Astrocyte (in vitro differentiated cells and primary cell): Measurements from ENCODE around the gene INKA1. TPM values are rescaled to one million over a fixed set of nuclear protein-coding genes. Genes with fewer than 3 reads are reported as not detected.

ENCODE experiments used
- DNase-seq: peaks from one replicate; pipeline ENCODE4 v3.0.0-alpha.2; 2010; ENCODE audit warnings: low read depth
- FAIRE-seq: peaks from 2 replicates; lab custom pipeline; 2011; peaks lifted over from hg19 to GRCh38; lab: Jason Lieb, UNC
- H2AFZ ChIP-seq: 2 replicates; pipeline ENCODE4 v1.6.0; 2012; ENCODE audit warnings: low read depth, low read length, inconsistent platforms
- H3K27ac ChIP-seq: 2 replicates; pipeline ENCODE4 v1.5.1; 2011; ENCODE audit warnings: low read depth, low read length, inconsistent platforms
- H3K27me3 ChIP-seq: 2 replicates; pipeline ENCODE4 v1.6.0; 2011; ENCODE audit warnings: low read length, inconsistent platforms; ENCODE audit not compliant: insufficient read depth
- H3K36me3 ChIP-seq: 2 replicates; pipeline ENCODE4 v1.5.1; 2011; ENCODE audit warnings: low read length, inconsistent platforms; ENCODE audit not compliant: insufficient read depth
- H3K4me1 ChIP-seq: 2 replicates; pipeline ENCODE4 v1.5.1; 2011; ENCODE audit warnings: low read length, inconsistent platforms; ENCODE audit not compliant: insufficient read depth
- H3K4me2 ChIP-seq: 2 replicates; pipeline ENCODE4 v1.6.0; 2012; ENCODE audit warnings: low read length, inconsistent platforms
- H3K4me3 ChIP-seq: 2 replicates; pipeline ENCODE4 v1.5.1; 2011; ENCODE audit warnings: low read depth, mild to moderate bottlenecking, low read length, inconsistent platforms; ENCODE audit not compliant: insufficient read depth
- H3K79me2 ChIP-seq: 2 replicates; pipeline ENCODE4 v1.6.0; 2012; ENCODE audit warnings: mild to moderate bottlenecking, low read length, inconsistent platforms; ENCODE audit not compliant: insufficient read depth
- H3K9ac ChIP-seq: 2 replicates; pipeline ENCODE4 v1.6.0; 2012; ENCODE audit warnings: mild to moderate bottlenecking, low read length, inconsistent platforms
- H3K9me3 ChIP-seq: 2 replicates; pipeline ENCODE4 v1.5.1; 2012; ENCODE audit warnings: low read depth, mild to moderate bottlenecking, low read length, inconsistent platforms; ENCODE audit not compliant: insufficient read depth
- H4K20me1 ChIP-seq: 2 replicates; pipeline ENCODE4 v1.6.0; 2012; ENCODE audit warnings: low read length, inconsistent platforms; ENCODE audit not compliant: insufficient read depth
- H3K27ac Mint-ChIP-seq: one replicate; pipeline ENCODE4 v1.8.0; 2021; ENCODE audit warnings: mild to moderate bottlenecking, mixed read lengths; ENCODE audit not compliant: unreplicated experiment
- H3K27me3 Mint-ChIP-seq: one replicate; pipeline ENCODE4 v1.8.0; 2021; ENCODE audit warnings: low read depth, mixed read lengths; ENCODE audit not compliant: unreplicated experiment
- H3K36me3 Mint-ChIP-seq: one replicate; pipeline ENCODE4 v1.8.0; 2021; ENCODE audit warnings: low read depth, mixed read lengths; ENCODE audit not compliant: unreplicated experiment
- H3K4me1 Mint-ChIP-seq: one replicate; pipeline ENCODE4 v1.8.0; 2021; ENCODE audit warnings: low read depth, mixed read lengths; ENCODE audit not compliant: unreplicated experiment
- H3K4me3 Mint-ChIP-seq: one replicate; pipeline ENCODE4 v1.8.0; 2021; ENCODE audit warnings: mild to moderate bottlenecking, moderate library complexity, mixed read lengths; ENCODE audit not compliant: unreplicated experiment
- H3K9me3 Mint-ChIP-seq: one replicate; pipeline ENCODE4 v1.8.0; 2021; ENCODE audit warnings: mild to moderate bottlenecking, mixed read lengths; ENCODE audit not compliant: unreplicated experiment
- EZH2 ChIP-seq: IDR thresholded peaks from 2 replicates; pipeline ENCODE4 v1.6.1; 2012; ENCODE audit warnings: mild to moderate bottlenecking, low read length, inconsistent platforms; ENCODE audit not compliant: insufficient read depth
- total RNA-seq: library from RNA; stranded (reverse); gene quantifications from 2 replicates; pipeline ENCODE4 v1.2.1, GENCODE V29; 2021
- TF ChIP-seq, protein P1 (sequence below): IDR thresholded peaks from 2 replicates; pipeline ENCODE4 v1.5.1; 2011; ENCODE audit warnings: low read depth, mild to moderate bottlenecking, inconsistent platforms, low read length, moderate library complexity; ENCODE audit not compliant: insufficient read depth

Gene INKA1
- total RNA-seq, 1 donor from 2014 or later = 2.7 TPM

DNA sequence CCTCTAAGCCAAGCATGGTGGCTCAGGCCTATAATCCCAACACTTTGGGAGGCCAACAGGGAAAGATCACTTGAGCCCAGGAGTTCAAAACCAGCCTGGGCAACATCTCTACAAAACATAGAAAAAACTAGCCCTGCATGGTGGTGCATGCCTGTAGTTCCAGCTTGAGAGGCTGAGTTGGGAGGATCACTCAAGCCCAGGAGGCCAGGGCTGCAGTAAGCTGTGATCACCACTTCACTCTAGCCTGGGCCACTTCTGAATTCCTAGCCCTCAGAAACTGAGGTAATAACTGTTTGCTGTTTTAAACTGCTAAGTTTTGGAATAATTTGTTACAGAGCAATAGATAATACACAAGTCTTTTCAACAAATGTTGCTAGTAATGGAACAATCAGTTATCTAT lies 33.1 kb upstream of the INKA1 start:
- no peak for TF ChIP-seq EZH2
- TF ChIP-seq, protein P1, sequence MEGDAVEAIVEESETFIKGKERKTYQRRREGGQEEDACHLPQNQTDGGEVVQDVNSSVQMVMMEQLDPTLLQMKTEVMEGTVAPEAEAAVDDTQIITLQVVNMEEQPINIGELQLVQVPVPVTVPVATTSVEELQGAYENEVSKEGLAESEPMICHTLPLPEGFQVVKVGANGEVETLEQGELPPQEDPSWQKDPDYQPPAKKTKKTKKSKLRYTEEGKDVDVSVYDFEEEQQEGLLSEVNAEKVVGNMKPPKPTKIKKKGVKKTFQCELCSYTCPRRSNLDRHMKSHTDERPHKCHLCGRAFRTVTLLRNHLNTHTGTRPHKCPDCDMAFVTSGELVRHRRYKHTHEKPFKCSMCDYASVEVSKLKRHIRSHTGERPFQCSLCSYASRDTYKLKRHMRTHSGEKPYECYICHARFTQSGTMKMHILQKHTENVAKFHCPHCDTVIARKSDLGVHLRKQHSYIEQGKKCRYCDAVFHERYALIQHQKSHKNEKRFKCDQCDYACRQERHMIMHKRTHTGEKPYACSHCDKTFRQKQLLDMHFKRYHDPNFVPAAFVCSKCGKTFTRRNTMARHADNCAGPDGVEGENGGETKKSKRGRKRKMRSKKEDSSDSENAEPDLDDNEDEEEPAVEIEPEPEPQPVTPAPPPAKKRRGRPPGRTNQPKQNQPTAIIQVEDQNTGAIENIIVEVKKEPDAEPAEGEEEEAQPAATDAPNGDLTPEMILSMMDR = no peak
- Histone ChIP-seq H3K4me1 (no peaks in the 10 kb centered on the region), H3K27ac (no peak overlapping the region), H3K79me2 (peaks cover 89% of the 10 kb centered on the region), H4K20me1 (peaks cover 59% of the 10 kb centered on the region), H3K9ac (no peak overlapping the region), H3K4me2 (no peak overlapping the region), H3K9me3 (no peaks in the 10 kb centered on the region), H2AFZ (no peak overlapping the region), H3K27me3 (no peaks in the 10 kb centered on the region), H3K36me3 (no peaks in the 10 kb centered on the region), H3K4me3 (no peak overlapping the region)
- H3K36me3 Mint-ChIP-seq = peaks cover 2% of the 10 kb centered on the region
- H3K4me3 Mint-ChIP-seq = no peak overlapping the region
- FAIRE-seq = no peak
- no peaks in the 10 kb centered on the region for H3K27me3 Mint-ChIP-seq
- H3K9me3 Mint-ChIP-seq = no peaks in the 10 kb centered on the region
- peaks cover 4% of the 10 kb centered on the region for H3K4me1 Mint-ChIP-seq
- no peak for DNase-seq
- no peak overlapping the region for H3K27ac Mint-ChIP-seq

DNA sequence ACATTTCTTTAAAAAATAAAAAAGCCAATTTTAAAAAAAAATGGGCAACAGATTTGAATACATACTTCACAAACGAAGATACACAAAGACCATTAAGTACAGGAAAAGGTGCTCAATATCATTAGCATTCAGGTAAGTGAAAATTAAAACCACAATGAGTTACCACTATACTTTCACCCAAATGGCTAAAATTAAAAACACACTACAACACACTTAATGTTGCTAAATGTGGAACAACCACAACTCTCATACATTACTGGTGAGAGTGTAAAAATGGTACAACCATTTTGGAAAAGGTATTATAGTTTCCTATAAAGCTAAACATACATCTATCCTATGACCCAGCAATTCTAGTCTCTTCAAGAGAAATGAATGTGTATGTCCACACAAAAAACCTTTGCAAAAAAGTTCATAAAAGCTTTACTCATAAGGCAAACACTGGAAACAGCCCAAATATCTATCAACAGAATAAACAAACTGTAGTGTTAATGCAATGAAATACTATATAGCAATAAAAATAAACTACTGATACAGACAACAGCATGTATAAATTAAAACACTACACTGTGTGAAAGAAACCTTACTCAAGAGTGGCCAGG lies 31.6 kb upstream of the INKA1 start:
- Mint-ChIP-seq H3K27ac (no peak overlapping the region), H3K4me1 (peaks cover 4% of the 10 kb centered on the region), H3K4me3 (no peak overlapping the region), H3K36me3 (no peaks in the 10 kb centered on the region), H3K9me3 (no peaks in the 10 kb centered on the region), H3K27me3 (no peaks in the 10 kb centered on the region)
- FAIRE-seq = no peak
- Histone ChIP-seq H3K4me3 (no peak overlapping the region), H3K9ac (no peak overlapping the region), H3K4me2 (no peak overlapping the region), H3K79me2 (peaks cover 91% of the 10 kb centered on the region), H3K27ac (no peak overlapping the region), H4K20me1 (peaks cover 70% of the 10 kb centered on the region), H3K9me3 (no peaks in the 10 kb centered on the region), H2AFZ (no peak overlapping the region), H3K4me1 (no peaks in the 10 kb centered on the region), H3K36me3 (no peaks in the 10 kb centered on the region), H3K27me3 (no peaks in the 10 kb centered on the region)
- DNase-seq = no peak
- TF ChIP-seq, protein P1 = no peak
- no peak for TF ChIP-seq EZH2

DNA sequence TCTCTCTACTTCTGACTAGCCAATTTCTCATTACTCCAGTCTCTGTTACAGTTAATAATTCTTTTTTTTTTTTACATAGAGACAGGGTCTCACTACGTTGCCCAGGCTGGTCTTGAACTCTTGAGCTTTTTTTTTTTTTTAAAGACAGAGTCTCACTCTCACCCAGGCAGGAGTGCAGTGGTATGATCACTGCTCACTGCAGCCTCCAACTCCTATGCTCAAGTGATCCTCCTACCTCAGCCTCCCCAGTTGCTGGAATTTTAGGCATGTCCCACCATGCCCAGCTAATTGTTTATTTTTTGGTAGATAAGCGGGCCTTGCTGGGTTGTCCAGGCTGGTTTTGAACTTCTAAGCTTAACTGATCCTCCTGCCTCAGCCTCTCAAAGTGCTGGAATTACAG lies 30.4 kb upstream of the INKA1 start:
- H3K27ac Mint-ChIP-seq = no peak overlapping the region
- FAIRE-seq (no peak), DNase-seq (no peak)
- TF ChIP-seq, protein P1 = no peak
- TF ChIP-seq EZH2 = no peak
- H3K27me3 Mint-ChIP-seq = no peaks in the 10 kb centered on the region
- H4K20me1 ChIP-seq = peaks cover 70% of the 10 kb centered on the region
- no peaks in the 10 kb centered on the region for H3K27me3 ChIP-seq
- peaks cover 4% of the 10 kb centered on the region for H3K4me1 Mint-ChIP-seq
- no peak overlapping the region for H2AFZ ChIP-seq
- peaks cover 4% of the 10 kb centered on the region for H3K36me3 Mint-ChIP-seq
- no peak overlapping the region for H3K4me2 ChIP-seq
- H3K36me3 ChIP-seq = no peaks in the 10 kb centered on the region
- no peaks in the 10 kb centered on the region for H3K9me3 Mint-ChIP-seq
- no peak overlapping the region for H3K27ac ChIP-seq
- H3K9me3 ChIP-seq = no peaks in the 10 kb centered on the region
- H3K4me1 ChIP-seq = no peaks in the 10 kb centered on the region
- H3K79me2 ChIP-seq = peaks cover 93% of the 10 kb centered on the region
- no peak overlapping the region for H3K4me3 Mint-ChIP-seq
- H3K9ac ChIP-seq = no peak overlapping the region
- no peak overlapping the region for H3K4me3 ChIP-seq
